GM12878 (cell line): ENCODE results near the gene CASP5. TPM values are rescaled to one million over a fixed set of nuclear protein-coding genes. Genes with fewer than 3 reads are reported as not detected.
"Not testable (repeated sequence)": the region's sequence is repeated elsewhere in the genome, so short reads cannot be mapped to it uniquely, and the experiment has no call there.

Experiments used
- ATAC-seq: fragments of 200-7000 bp; cut with Tn5 transposase; 3 replicates; pipeline ENCODE4 v1.9.1; 2020; ENCODE audit warnings: mild to moderate bottlenecking, moderate library complexity
- BruUV-seq: library from RNA; stranded (reverse); fragments of 400-500 nt; replicated peaks from 2 replicates; lab custom pipeline; 2021; lab: Mats Ljungman, UMichigan
- CTCF ChIA-PET: fragments of 300-600 bp; sonication (Branson Sonifier 250); formaldehyde crosslinking; extraction: SDS; loops from one replicate; lab custom pipeline; 2021; ENCODE audit warnings: inconsistent platforms; lab: Yijun Ruan, JAX
- POLR2A ChIA-PET: fragments of 350-600 bp; formaldehyde crosslinking; extraction: SDS; loops from one replicate; lab custom pipeline; 2021; ENCODE audit warnings: inconsistent platforms; lab: Charles Lee
- RAD21 ChIA-PET: fragments of 300-600 bp; sonication (Branson Sonifier 250); formaldehyde crosslinking; loops from one replicate; lab custom pipeline; 2023; ENCODE audit warnings: antibody characterized with exemption; ENCODE audit not compliant: unreplicated experiment; lab: Charles Lee
- SMC1A ChIA-PET: fragments of 300-600 bp; sonication (Branson Sonifier 250); formaldehyde crosslinking; loops from one replicate; lab custom pipeline; 2023; ENCODE audit not compliant: unreplicated experiment, uncharacterized antibody; lab: Charles Lee
- DNase-seq: peaks from one replicate; pipeline ENCODE4 v3.0.0-alpha.2; 2011; ENCODE audit warnings: low read depth, low spot score
- FAIRE-seq: peaks from 3 replicates; lab custom pipeline; 2011; peaks lifted over from hg19 to GRCh38; lab: Jason Lieb, UNC
- H2AFZ ChIP-seq: 2 replicates; pipeline ENCODE4 v1.6.0; 2011; ENCODE audit warnings: low read depth, low read length, control low read depth; ENCODE audit not compliant: control insufficient read depth
- H3K27ac ChIP-seq: 2 replicates; pipeline ENCODE4 v1.5.1; 2011; ENCODE audit warnings: control low read depth; ENCODE audit not compliant: control insufficient read depth, insufficient read depth
- H3K27me3 ChIP-seq, 2 experiments: replicated peaks in 1 of 2; 2 replicates each; pipeline versions ENCODE4 v1.6.0 to v1.6.1; 2011; ENCODE audit warnings: low read length in 1 of 2; ENCODE audit not compliant: control insufficient read depth in 2 of 2, insufficient read depth in 2 of 2
- H3K36me3 ChIP-seq, 2 experiments: 2 replicates each; pipeline ENCODE4 v1.5.1; 2011; ENCODE audit warnings: low read length in 1 of 2; ENCODE audit not compliant: control insufficient read depth in 2 of 2, insufficient read depth in 2 of 2
- H3K4me1 ChIP-seq: 2 replicates; pipeline ENCODE4 v1.6.1; 2011; ENCODE audit warnings: mild to moderate bottlenecking, low read length, moderate library complexity, mixed read lengths; ENCODE audit not compliant: control insufficient read depth, insufficient read depth
- H3K4me2 ChIP-seq: 2 replicates; pipeline ENCODE4 v1.6.0; 2011; ENCODE audit warnings: control low read depth; ENCODE audit not compliant: control insufficient read depth, insufficient read depth
- H3K4me3 ChIP-seq: fragments of 200-600 bp; sonication (generic); 2 replicates; pipeline ENCODE4 v1.5.1; 2016
- H3K79me2 ChIP-seq: 2 replicates; pipeline ENCODE4 v1.6.0; 2011; ENCODE audit warnings: low read length; ENCODE audit not compliant: control insufficient read depth, insufficient read depth
- H3K9ac ChIP-seq: 2 replicates; pipeline ENCODE4 v1.8.0; 2011; ENCODE audit warnings: low read length, control low read depth, mixed read lengths; ENCODE audit not compliant: control insufficient read depth, insufficient read depth
- H3K9me3 ChIP-seq: replicated peaks from 3 replicates; pipeline ENCODE4 v1.5.1; 2011; ENCODE audit warnings: mild to moderate bottlenecking, low read length; ENCODE audit not compliant: control insufficient read depth, insufficient read depth
- H4K20me1 ChIP-seq: 2 replicates; pipeline ENCODE4 v1.6.0; 2011; ENCODE audit not compliant: control insufficient read depth, insufficient read depth
- NFXL1 ChIP-seq: fragments of 450-650 bp; IDR thresholded peaks from 2 replicates; pipeline ENCODE4 v1.6.1; 2017; ENCODE audit warnings: antibody characterized with exemption, mild to moderate bottlenecking, borderline replicate concordance
- WGBS: methylation state at CpG from one replicate; pipeline ENCODE4 v1.1.6; 2016; ENCODE audit warnings: low lambda C conversion rate; ENCODE audit not compliant: insufficient replicate concordance, insufficient coverage; ENCODE audit errors: missing lambda C conversion rate; 5-methylcytosine and 5-hydroxymethylcytosine counted together
- in situ Hi-C: fragments of 300-500 bp; cut with MboI; formaldehyde crosslinking; loops from 9 replicates; pipeline ENCODE4 v1.14.3; 2018; ENCODE audit warnings: mixed read lengths
- intact Hi-C: fragments of 100-400 bp; cut with micrococcal nuclease; formaldehyde crosslinking; loops from one replicate; pipeline ENCODE4 v1.14.2; 2022; ENCODE audit not compliant: unreplicated experiment
- polyA plus RNA-seq, 11 experiments: library from polyadenylated mRNA; depleted of rRNA in 4 of 11; unstranded in 6 of 11; stranded (reverse) in 5 of 11; fragments of >200 nt; fragmentation: Nextera tagmentation in 4 of 11; fragmentation: Illumina TruSeq in 1 of 11; extraction: Ambion mirVana in 4 of 11; extraction: Trizol in 1 of 11; gene quantifications; 1 replicate in 1 of 11; 2 replicates in 10 of 11; pipeline versions ENCODE4 v1.2.1 to v1.2.3, GENCODE V29; 2011 to 2016; ENCODE audit warnings: inconsistent platforms in 2 of 11, missing spikeins in 2 of 11, low read depth in 1 of 11
- total RNA-seq, 4 experiments: library from RNA; depleted of rRNA in 3 of 4; stranded (reverse); fragments of >200 nt in 3 of 4; fragmentation: Illumina TruSeq in 1 of 4; extraction: Trizol in 1 of 4; gene quantifications; 2 replicates each; pipeline versions ENCODE4 v1.2.1 to v1.2.3, GENCODE V29; 2013 to 2021

The CASP5 gene
- total and polyA plus RNA-seq, 10 of the 15 experiments (the other 5 are each of a cell fraction or from before 2014, with no cell fraction given) = not detected

- H3K79me2 ChIP-seq, H4K20me1 ChIP-seq, H3K27me3 ChIP-seq, intact Hi-C loops, CTCF ChIA-PET, RAD21 ChIA-PET, DNase-seq, SMC1A ChIA-PET, H3K4me3 ChIP-seq, POLR2A ChIA-PET, FAIRE-seq, BruUV-seq, H3K9ac ChIP-seq, H3K4me1 ChIP-seq, H3K9me3 ChIP-seq, ATAC-seq, H2AFZ ChIP-seq, H3K36me3 ChIP-seq, H3K4me2 ChIP-seq, in situ Hi-C loops, H3K27ac ChIP-seq: not testable (repeated sequence)
- WGBS = 0% methylated on average over 1 of the region's 2 CpGs
Measured at GRCh38 chr11:105072080-105072479, 49.1 kb upstream of the CASP5 start.

GRCh38 chr11:105071089-105071732 lies 48.2 kb upstream of the CASP5 start:
- Histone ChIP-seq H4K20me1 (no peaks in the 10 kb centered on the region), H3K4me2 (no peak overlapping the region), H3K4me1 (no peaks in the 10 kb centered on the region), H3K79me2 (no peaks in the 10 kb centered on the region), H3K36me3 (no peaks in the 10 kb centered on the region), H2AFZ (no peak overlapping the region), H3K4me3 (no peak overlapping the region), H3K9ac (no peak overlapping the region), H3K9me3 (no peaks in the 10 kb centered on the region), H3K27ac (no peak overlapping the region), H3K27me3 (peaks cover 0 to 5% of the 10 kb centered on the region in 2 experiments; a peak in 1 of 4 replicates)
- DNase-seq = no peak
- FAIRE-seq = no peak
- intact Hi-C loops = no loop called here
- ATAC-seq = no peak
- ChIA-PET POLR2A (no interaction called here), CTCF (no interaction called here), SMC1A (interaction anchor here (0.7 kb wide), 1 partner anchor 70 kb away, joined by 4 read pairs; no protein-coding TSS in a partner anchor), RAD21 (no interaction called here)
- WGBS = 49% methylated on average over 4 of the region's 4 CpGs
- no TSS peak for BruUV-seq
- in situ Hi-C loops = no loop called here
- TF ChIP-seq NFXL1 = no peak
